GM18502 (cell line): ENCODE measurements around the gene OR4S1.
"Not testable (repeated sequence)": the region's sequence is repeated elsewhere in the genome, so short reads cannot be mapped to it uniquely, and the experiment has no call there.

ENCODE experiments used
- ATAC-seq: cut with Tn5 transposase; IDR thresholded peaks from one replicate; pipeline ENCODE4 v1.9.1; 2021; ENCODE audit warnings: mild to moderate bottlenecking; ENCODE audit not compliant: unreplicated experiment, poor library complexity

The OR4S1 gene, protein sequence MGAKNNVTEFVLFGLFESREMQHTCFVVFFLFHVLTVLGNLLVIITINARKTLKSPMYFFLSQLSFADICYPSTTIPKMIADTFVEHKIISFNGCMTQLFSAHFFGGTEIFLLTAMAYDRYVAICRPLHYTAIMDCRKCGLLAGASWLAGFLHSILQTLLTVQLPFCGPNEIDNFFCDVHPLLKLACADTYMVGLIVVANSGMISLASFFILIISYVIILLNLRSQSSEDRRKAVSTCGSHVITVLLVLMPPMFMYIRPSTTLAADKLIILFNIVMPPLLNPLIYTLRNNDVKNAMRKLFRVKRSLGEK

DNA sequence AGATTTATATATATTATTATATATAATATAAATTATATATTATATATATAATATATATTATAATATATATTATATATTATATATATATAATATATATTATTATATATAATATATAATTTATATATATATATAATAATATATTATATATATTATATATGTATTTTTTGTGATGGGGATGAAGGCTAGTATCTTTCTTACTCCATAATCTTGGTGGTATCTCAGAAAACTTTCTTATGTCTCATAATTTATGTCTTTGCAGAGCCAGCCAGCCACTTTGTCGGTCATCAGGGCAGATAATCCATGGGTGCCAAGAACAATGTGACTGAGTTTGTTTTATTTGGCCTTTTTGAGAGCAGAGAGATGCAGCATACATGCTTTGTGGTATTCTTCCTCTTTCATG, at the start of gene OR4S1:
Gene OR4S1, plus strand, starts transcription at position 301 of the 400 bp plus-strand sequence. Its CDS starts 0 bp downstream, at position 301.
- no peak for ATAC-seq

DNA sequence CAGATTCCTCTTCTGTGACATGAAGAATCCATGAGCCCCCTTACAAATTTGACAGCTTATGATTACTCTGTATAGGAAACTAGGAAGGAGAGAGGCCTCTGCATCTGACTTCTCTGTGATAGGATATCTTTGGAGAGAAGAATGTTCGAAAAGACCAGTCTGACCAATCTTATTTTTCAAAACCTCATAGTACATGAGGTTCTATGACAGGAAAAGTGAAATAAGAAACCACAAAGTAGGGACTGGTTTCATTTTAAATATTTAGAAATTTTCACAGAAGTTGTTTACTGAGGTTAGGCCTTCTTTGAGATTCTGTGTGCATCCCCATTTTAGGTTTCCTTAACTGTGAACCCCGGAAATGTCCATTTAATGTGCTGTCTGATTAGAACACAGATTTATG, 44.4 kb upstream of the OR4S1 start:
- ATAC-seq, result peak; percentile 58

DNA sequence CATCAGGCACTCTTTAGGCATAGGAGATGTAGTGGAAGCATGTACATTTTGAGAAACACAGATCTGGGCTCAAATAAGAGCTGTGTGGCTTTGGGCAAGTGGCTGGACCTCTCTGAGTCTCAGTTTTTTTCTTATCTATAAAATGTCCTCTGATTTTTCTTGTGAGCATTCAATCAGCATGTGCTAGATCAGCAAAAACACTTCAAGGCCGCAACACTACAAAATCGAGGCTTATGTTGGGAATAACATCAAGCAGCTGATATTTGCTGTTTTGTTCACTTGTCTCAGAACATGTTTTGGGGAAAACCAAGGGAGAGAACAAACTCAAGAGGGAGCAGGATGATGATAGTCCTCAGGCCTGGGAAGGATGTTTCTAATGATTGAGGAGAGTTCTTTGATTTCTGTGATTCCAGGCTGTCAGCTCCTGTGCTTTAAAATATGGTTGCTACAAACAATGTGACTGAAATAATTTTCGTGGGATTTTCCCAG, 42.6 kb upstream of the OR4S1 start, which contains the start of gene OR4X1:
Gene OR4X1, plus strand, starts transcription at position 439 of the 489 bp plus-strand sequence. Its CDS starts 0 bp downstream, at position 439.
- no peak for ATAC-seq

DNA sequence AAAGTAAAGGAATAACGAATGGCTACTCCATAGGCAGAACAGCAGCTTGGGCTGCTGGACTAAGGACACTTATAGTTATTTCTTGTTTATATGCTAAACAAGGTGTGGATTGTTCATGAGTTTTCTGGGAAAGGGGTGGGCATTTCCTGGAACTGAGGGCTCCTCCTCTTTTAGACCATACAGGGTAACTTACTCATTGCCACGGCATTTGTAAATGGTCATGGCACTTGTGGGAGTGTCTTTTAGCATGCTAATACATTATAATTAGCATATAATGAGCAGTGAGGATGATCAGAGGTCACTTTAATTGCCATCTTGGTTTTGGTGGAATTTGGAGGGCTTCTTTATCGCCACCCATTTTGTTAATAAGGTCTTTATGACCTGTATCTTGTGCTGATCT, 35.4 kb upstream of the OR4S1 start:
- no peak for ATAC-seq

DNA sequence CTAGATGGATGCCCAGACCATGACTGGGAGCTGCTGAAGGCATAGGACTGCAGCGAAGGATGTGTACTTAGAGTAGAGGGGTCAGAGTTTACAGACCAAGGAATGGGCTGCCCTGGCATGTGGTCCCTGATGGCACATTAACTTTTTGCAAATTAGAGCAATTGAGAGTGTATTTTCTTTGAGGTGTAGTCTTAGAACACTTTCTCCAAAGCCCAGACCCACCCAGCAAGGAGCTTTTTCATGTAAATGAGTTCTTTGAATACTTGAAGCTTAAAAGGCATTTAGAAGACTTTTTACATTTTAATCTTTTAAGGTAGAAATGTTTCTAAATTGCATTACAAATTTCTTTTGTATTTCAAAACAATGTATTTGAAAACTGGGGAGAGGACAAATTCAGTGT, 33.4 kb upstream of the OR4S1 start:
- ATAC-seq, result no peak

DNA sequence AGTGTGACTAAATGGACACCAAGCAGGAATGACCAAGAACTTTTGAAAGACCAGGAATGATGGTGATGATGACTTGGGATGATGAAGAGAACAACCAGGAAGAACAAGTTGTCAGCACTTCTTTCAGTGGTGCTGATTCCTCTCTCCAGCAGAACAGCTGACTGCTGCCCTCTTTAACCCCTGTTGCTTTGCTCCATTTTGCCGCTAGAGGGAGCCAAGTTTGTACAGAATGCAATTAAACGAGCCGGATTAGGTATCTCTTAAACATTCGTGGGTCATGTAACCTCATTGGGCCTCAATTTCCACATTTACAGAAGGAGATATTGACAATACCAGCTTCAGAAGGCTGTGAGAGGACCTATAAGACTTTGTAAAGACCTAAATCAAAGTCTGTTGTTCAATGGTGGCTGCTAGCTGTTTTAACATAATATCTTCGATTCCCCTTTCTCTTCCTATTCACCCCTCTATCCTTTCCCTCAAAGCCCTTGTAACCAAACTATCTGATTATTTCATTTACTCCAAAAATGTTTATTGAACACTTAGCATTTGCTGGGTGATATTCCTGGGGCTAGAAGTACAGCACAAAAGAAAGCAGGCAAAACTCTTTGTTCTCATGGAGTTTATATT, 1.9 kb downstream of the OR4S1 start:
- peak; percentile 95 for ATAC-seq

DNA sequence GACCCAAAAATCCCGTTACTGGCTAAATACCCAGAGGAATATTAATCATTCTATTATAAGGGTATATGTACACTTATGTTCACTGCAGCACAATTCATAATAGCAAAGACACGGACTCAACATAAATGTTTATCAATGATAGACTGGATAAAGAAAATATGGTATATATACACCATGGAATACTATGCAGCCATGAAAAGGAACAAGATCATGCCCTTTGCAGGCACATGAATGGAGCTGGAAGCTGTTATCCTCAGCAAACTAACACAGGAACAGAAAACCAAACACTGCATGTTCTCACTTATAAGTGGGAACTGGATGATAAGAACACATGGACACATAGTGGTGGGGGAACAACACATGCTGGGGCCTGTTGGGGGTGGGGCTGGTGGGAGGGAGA, 7.6 kb downstream of the OR4S1 start:
- not testable (repeated sequence) for ATAC-seq

DNA sequence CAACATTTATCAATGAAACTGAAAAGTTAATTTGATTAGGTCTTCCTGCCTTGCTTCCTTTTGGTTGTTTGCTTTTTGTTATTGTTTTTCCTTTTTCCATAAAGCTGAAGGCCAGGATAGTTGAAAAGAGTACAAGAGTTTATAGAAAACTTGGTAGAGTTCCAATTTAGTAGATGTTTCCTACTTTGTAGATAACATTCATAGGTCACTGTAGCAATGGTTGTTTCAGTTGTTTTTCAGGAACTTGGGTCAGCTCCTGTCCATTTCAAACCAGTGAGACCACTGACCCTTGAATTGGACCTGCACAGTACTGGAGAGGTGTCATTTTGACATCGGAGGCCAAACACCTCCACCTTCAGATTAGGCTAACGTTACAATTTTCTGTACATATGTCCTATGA, 13.8 kb downstream of the OR4S1 start:
- not testable (repeated sequence) for ATAC-seq

DNA sequence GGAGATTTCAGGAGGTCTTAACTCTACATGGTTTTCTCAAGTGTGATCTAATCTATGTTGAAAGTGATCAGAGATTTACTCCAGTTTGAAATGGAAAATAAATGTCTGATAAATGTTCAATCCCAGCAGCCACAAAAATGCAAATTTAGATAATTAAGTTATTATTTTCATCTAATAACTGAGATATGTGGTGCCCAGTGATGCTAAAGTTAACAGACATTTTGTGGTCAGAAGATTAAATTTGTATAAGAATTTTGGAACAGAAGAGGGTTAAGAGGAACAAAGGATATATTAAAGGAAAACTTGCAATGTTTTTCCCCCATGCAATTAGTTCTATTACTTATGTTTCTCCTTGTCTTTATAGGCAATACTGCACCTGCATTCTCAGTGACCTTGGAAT, 18.6 kb downstream of the OR4S1 start, which contains the start of gene OR4C3:
Gene OR4C3, plus strand, starts transcription at position 301 of the 400 bp plus-strand sequence. CDS start 102 bp downstream, outside the sequence.
- ATAC-seq, result not testable (repeated sequence)

DNA sequence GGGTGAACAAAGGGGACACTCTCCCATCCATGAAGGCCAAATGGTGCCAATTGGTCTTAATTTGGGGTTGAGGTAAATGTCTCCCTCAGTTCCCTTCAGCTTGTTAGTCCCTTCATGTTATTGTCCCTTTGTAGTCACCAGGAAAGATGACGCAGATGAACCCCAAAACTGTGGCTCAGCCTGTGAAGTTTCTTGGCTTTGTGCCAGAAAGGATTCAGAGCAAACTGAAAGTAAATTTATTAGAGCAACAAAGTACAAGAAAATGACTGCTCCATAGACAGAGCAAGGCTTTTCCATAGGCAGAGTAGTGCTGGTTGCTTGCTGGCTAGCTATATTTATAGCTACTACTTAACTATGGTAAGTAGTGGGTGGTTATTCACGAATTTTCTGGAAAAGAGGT, 35.4 kb downstream of the OR4S1 start:
- ATAC-seq, result no peak

DNA sequence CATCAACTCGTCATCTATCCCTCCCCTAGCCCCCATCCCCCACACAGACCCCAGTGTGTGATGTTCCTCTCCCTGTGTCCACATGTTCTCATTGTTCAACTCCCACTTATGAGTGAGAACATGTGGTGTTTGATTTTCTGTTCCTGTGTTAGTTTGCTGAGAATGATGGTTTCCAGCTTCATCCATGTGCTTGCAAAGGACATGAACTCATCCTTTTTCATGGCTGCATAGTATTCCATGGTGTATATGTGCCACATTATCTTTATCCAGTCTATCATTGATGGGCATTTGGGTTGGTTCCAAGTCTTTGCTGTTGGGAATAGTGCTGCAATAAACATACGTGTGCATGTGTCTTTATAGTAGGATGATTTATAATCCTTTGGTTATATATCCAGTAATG, 36.5 kb downstream of the OR4S1 start:
- not testable (repeated sequence) for ATAC-seq

DNA sequence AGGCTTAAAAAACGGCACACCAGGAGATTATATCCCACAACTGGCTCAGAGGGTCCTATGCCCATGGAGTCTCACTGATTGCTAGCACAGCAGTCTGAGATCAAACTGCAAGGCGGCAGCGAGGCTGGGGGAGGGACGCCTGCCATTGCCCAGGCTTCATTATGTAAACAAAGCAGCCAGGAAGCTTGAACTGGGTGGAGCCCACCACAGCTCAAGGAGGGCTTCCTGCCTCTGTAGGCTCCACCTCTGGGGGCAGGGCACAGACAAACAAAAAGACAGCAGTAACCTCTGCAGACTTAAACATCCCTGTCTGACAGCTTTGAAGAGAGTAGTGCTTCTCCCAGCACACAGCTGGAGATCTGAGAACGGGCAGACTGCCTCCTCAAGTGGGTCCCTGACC, 40.3 kb downstream of the OR4S1 start:
- not testable (repeated sequence) for ATAC-seq

DNA sequence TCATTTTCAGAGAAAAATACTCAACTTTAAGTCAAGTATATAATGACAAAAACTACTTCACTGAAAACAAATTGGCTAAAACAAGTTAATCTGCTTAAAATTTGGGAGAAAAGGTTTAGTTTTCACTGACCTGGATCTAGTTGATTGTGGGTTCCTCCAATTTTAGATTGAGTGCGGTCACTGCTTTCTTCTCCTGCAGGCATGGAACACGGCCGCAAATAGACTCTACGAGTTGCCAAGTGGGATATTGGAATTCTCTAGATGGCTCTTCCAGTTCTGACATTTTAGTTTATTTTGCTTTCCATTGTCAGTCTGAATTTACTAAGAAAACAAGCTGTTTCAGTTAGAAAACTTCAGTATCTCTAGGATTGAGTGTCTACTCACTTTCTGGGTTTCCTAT, 48.0 kb downstream of the OR4S1 start:
- no peak for ATAC-seq

DNA sequence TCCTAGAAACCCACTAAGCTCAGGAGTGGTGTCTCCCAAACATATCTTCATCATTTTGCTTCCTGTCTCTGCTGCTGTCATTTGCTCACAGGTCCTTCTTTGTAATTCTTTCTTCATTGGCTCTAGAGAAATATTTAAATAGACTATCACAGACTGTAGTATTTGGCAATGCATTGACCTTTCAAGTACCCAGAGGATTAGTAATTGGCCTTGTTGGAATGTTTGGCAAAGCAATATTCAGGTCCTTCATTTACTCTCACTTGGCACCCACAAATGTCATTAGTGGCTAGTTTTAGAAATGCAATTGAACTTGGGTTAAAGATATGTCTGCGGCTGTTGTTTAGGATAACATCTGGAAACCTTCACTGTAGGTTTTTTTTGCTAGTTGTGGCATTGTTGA, 48.7 kb downstream of the OR4S1 start:
- no peak for ATAC-seq
